ENCODE measurements around the gene TXNRD3.

The TXNRD3 gene

GRCh38 chr3:126671521-126671920 lies 16.6 kb upstream of the TXNRD3 start:
- DNase-seq: no peak

GRCh38 chr3:126668450-126669401 lies 13.8 kb upstream of the TXNRD3 start:
- DNase-seq: no peak

GRCh38 chr3:126667631-126668449 lies 12.9 kb upstream of the TXNRD3 start:
- no peak for DNase-seq

GRCh38 chr3:126666658-126667528 lies 12.0 kb upstream of the TXNRD3 start:
- DNase-seq: no peak

- DNase-seq: no peak
Measured at GRCh38 chr3:126665959-126666657, 11.2 kb upstream of the TXNRD3 start.

- no peak for DNase-seq
Measured at GRCh38 chr3:126665221-126665936, 10.5 kb upstream of the TXNRD3 start.

GRCh38 chr3:126664591-126665214 lies 9.8 kb upstream of the TXNRD3 start:
- DNase-seq: no peak

- no peak for DNase-seq
Measured at GRCh38 chr3:126663750-126664149, 8.8 kb upstream of the TXNRD3 start.

GRCh38 chr3:126663257-126663656 lies 8.3 kb upstream of the TXNRD3 start:
- no peak for DNase-seq

- peak; percentile 23 to 65 for DNase-seq
Measured at GRCh38 chr3:126661532-126662364, 6.8 kb upstream of the TXNRD3 start.

- no peak for DNase-seq
Measured at GRCh38 chr3:126659915-126660886, 5.3 kb upstream of the TXNRD3 start.

- no peak for DNase-seq
Measured at GRCh38 chr3:126658584-126658983, 3.7 kb upstream of the TXNRD3 start.

- no peak for DNase-seq
Measured at GRCh38 chr3:126657901-126658300, 3.0 kb upstream of the TXNRD3 start.

- DNase-seq: peak in 1 of 2 donors; percentile 8
Measured at GRCh38 chr3:126656371-126657134, 1.6 kb upstream of the TXNRD3 start.

GRCh38 chr3:126655887-126656286 lies 963 bp upstream of the TXNRD3 start:
- no peak for DNase-seq

GRCh38 chr3:126649556-126650092 lies 5.3 kb downstream of the TXNRD3 start:
- DNase-seq: no peak

GRCh38 chr3:126646674-126647073 lies 8.2 kb downstream of the TXNRD3 start:
- DNase-seq: no peak

- no peak for DNase-seq
Measured at GRCh38 chr3:126644615-126645014, 10.3 kb downstream of the TXNRD3 start.
